Anterior cingulate cortex (tissue), 58 donors: ENCODE measurements around the gene CD1B.
"Not testable (repeated sequence)": the region's sequence is repeated elsewhere in the genome, so short reads cannot be mapped to it uniquely, and the experiment has no call there.

Experiments
- DNase-seq, 58 donors: peaks; one replicate each; lab custom pipeline; 2025; lab: John Stamatoyannopoulos, UW

The CD1B gene

GRCh38 chr1:158329733-158330132 is 1.6 kb downstream of the CD1B start:
- DNase-seq, result no peak

- DNase-seq, result no peak
These were observed 2.0 kb downstream of the CD1B start for GRCh38 chr1:158329300-158329699.

- DNase-seq, result no peak
These were observed 2.9 kb downstream of the CD1B start for GRCh38 chr1:158328426-158328825.

GRCh38 chr1:158327481-158327880 is 3.9 kb downstream of the CD1B start:
- no peak for DNase-seq

- DNase-seq, result no peak
These were observed 6.9 kb downstream of the CD1B start for GRCh38 chr1:158324395-158324794.

- DNase-seq, result no peak
These were observed 7.5 kb downstream of the CD1B start for GRCh38 chr1:158323866-158324265.

- DNase-seq, result no peak
These were observed 20.3 kb downstream of the CD1B start for GRCh38 chr1:158311066-158311465.

GRCh38 chr1:158310623-158311022 is 20.7 kb downstream of the CD1B start:
- no peak for DNase-seq

- no peak for DNase-seq
These were observed 35.5 kb downstream of the CD1B start for GRCh38 chr1:158295791-158296190.

GRCh38 chr1:158290321-158290844 is 40.9 kb downstream of the CD1B start:
- peak in 2 of 58 donors; percentile 0 to 6 for DNase-seq

GRCh38 chr1:158289811-158290210 is 41.5 kb downstream of the CD1B start, which contains the start of gene CD1C:
Gene CD1C (plus strand): TSS chr1:158289923. CDS start chr1:158290065, 142 bp downstream.
- DNase-seq, result no peak

GRCh38 chr1:158286941-158287346 is 44.4 kb downstream of the CD1B start:
- DNase-seq, result no peak

- DNase-seq, result no peak
These were observed 44.8 kb downstream of the CD1B start for GRCh38 chr1:158286487-158286886.

- DNase-seq, result peak in 33 of 58 donors; percentile 1 to 53 (median 17)
These were observed 45.5 kb downstream of the CD1B start for GRCh38 chr1:158285756-158286241.

GRCh38 chr1:158283965-158284364 is 47.4 kb downstream of the CD1B start:
- DNase-seq, result no peak

GRCh38 chr1:158282421-158282820 is 48.9 kb downstream of the CD1B start:
- not testable (repeated sequence) for DNase-seq
